Astrocyte of the cerebellum (primary cell): Measurements from ENCODE around the gene ACP6.

Experiments used
- DNase-seq: peaks from one replicate; pipeline ENCODE4 v3.0.0-alpha.2; 2011; ENCODE audit warnings: low read depth
- H3K4me3 ChIP-seq: 2 replicates; pipeline ENCODE4 v1.5.1; 2011; ENCODE audit warnings: mild to moderate bottlenecking, low read depth, low read length, moderate library complexity
- in situ Hi-C: cut with HindIII; loops from 2 replicates; pipeline ENCODE4 v1.10.0; 2017; ENCODE audit warnings: low sequenced_read_pairs
- TF ChIP-seq, protein P1 (sequence below): IDR thresholded peaks from 2 replicates; pipeline ENCODE4 v1.5.1; 2012; ENCODE audit warnings: low read length, low read depth, moderate library complexity, mild to moderate bottlenecking; ENCODE audit errors: missing control alignments

The ACP6 gene

DNA sequence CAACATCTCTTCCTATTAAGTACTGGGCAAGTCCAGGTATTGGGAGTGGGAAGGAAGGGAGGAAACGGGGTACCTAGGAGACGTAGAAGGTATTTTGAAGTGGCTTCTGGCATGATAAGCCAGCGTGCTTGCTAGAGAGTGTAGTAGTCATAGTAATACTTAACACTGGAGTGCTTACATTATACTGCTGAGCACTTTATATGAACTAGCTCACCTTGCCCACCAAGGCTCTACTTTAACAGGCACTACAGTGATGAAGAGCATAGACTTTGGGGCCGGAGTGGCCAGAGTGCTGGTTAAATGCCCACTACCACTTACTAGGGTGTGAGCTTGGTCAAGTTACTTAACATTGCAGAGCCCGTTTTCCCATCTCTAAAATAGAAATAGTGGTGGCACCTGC, 61.7 kb downstream of the ACP6 start:
- in situ Hi-C loops, result no loop called here
- TF ChIP-seq, protein P1, sequence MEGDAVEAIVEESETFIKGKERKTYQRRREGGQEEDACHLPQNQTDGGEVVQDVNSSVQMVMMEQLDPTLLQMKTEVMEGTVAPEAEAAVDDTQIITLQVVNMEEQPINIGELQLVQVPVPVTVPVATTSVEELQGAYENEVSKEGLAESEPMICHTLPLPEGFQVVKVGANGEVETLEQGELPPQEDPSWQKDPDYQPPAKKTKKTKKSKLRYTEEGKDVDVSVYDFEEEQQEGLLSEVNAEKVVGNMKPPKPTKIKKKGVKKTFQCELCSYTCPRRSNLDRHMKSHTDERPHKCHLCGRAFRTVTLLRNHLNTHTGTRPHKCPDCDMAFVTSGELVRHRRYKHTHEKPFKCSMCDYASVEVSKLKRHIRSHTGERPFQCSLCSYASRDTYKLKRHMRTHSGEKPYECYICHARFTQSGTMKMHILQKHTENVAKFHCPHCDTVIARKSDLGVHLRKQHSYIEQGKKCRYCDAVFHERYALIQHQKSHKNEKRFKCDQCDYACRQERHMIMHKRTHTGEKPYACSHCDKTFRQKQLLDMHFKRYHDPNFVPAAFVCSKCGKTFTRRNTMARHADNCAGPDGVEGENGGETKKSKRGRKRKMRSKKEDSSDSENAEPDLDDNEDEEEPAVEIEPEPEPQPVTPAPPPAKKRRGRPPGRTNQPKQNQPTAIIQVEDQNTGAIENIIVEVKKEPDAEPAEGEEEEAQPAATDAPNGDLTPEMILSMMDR, result no peak
- no peak for DNase-seq
- no peak overlapping the region for H3K4me3 ChIP-seq

DNA sequence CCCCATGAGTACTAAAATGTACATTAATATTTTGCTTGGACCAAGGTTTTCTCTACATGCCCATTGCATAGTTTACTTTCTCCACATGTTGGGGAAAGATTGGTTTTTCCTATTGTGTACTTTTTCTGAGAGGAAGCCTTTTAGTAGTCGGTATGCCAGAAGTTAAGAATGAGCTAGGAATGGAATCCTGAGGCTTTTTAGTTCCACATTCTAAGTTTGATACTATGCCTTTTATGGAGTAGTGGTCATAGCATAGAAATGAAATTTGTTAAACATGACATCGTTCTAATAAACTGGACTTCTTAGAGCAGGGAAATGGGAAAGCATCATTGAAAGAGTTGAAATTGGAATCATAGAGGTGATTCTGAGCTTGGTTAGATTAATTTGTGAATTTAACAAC, 64.7 kb downstream of the ACP6 start:
- TF ChIP-seq, protein P1, result no peak
- no peak overlapping the region for H3K4me3 ChIP-seq
- no peak for DNase-seq
- in situ Hi-C loops, result no loop called here

DNA sequence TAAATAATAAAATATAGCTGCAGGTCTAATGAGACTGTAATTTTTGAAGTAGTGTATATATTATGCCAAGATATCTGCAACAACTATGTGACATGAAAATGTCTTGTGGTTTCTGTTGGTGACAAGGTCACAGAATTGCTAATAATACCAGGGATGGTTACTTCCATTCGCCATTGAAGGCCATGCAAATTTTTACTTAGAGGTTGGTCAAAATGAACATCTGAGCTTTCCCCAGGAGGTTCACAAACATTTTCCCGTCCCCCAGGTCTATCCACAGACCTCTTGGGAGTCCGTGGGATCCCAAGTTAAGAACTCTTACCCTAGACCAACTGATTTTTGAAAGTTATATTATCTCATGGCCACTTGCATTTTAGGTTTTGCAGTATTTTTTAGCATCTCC, 66.3 kb downstream of the ACP6 start:
- TF ChIP-seq, protein P1, result no peak
- no peak for DNase-seq
- in situ Hi-C loops, result no loop called here
- no peak overlapping the region for H3K4me3 ChIP-seq

DNA sequence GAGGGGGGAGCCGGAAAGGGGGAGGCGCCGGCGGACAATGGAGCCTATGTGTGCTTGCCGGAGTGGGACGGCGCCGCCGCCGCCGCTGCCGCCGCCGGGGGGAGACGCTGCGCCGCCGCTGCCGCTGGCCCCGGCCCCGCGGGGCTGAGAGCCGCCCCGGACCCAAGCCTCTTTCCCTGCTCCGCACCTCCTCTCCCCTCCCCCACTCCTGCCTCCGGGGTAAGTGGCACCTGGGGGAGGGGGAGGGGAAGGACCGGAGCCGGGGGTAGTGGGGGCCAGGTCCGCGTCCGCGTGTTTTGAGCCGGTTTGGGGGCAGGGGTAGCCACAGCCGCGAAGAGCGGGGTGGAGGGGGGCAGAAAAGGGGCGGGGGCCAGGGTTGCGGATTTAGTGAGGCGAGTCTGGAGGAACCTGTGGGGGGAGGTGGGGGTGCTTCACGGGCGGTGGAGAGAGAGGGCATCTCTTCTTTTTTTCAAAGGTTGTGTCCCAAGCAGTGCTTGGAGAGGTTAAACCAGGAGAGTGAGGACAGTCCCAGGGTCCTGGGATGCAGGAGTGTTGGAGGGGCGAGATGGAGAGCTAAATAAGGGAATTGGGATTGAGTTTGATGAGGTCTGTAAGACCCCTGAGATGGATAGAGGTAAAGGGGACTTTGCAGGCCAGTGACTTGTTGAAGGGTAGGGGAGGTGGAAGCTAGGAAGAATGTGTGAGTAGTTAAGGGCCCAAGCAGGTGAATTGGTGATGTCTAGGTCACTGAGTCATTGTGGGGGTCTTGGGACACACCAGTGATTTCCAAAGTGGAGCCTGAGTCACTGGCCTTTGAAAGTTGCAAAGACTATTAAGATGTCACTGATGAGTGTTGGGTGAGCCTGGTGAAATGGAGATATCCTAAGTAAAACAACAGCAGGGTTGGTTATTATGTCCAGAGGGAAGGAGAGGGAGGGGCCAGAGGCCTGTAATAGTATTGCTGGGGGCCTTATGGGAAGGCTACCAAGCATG, 69.9 kb downstream of the ACP6 start:
- H3K4me3 ChIP-seq, result peak overlapping the region; percentile 53
- no peak for DNase-seq
- TF ChIP-seq, protein P1, result no peak
- in situ Hi-C loops, result no loop called here

DNA sequence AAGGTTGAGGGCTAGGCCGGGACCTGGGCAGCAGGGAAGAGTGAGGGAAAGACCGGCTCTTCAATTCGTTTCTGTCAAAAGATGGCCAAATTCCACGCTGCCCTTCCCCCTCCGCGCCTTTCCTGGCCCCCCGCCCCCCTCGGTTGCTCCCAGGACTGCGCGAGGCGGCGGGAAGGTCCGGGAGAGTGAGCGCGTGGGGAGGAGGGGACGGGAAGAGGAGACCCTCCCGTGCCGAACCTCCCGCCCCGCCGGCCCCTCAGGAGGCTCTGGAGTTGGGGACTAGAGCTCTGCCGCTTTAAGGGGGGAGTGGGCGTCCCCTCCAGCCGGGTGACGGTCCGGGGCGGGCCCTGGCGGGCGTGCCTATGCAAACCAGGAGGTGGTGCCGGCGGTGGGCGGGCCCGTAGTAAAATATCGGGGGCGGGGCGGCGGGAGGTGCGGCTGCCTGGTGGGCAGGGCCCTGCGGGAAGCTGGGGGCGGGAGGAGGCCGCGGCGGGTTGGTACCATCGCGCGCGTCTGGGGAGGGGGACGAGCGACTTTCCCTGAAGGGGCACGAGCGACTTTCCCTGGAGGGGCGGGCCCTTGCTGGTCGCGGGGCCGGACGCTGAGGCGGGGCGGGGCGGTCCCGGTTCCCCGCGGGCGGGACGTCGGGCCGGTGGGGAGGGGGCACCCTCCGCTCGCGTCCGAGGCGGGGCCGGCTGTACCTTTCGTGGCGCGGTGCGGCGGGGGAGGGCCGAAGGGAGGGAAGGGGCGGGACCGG, 70.8 kb downstream of the ACP6 start:
- in situ Hi-C loops, result no loop called here
- peak overlapping the region; percentile 56 for H3K4me3 ChIP-seq
- TF ChIP-seq, protein P1, result no peak
- DNase-seq, result peak; percentile 92

DNA sequence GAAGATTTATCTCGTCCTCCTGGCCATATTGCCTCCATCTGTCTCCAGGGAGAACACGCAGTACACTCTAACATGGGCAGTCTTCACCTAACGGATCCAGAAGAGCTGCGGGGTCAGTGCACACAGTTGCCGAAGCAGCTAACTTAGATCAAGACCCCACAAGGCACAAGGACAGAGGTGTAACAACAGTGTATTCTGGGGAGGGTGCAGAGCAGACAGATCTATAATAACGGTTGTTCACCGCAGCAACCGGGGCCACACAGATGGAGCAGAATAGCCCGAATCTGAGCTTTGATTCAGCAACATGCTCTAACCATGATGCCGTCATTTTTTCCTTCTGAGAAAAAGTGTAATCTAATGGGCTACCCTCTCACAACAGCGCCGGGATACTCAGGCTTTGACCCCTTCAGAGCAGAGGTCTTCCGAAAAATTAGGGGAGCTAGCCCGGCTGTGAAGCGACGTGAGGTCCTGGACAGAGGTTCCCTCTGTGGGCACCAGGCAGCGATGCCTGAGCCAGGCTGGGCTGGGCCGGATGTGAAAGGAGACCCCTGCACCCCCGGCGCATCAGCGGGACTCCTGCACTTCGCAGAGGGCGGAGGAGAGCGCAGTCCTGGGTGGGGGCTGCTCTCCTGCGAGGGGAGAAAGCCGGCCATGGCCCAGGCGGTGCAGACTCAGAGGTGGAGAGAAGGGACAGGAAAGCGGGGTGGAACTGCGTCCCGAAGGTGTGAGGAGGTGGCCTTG, 71.5 kb downstream of the ACP6 start:
- TF ChIP-seq, protein P1, result no peak
- no peak for DNase-seq
- in situ Hi-C loops, result no loop called here
- peak overlapping the region; percentile 56 for H3K4me3 ChIP-seq
